Lung (tissue), 12 donors: Measurements from ENCODE around the gene GDF7. TPM values are rescaled to one million over a fixed set of nuclear protein-coding genes. Genes with fewer than 3 reads are reported as not detected.

Source experiments
- ATAC-seq: fragments of 200-7000 bp; cut with Tn5 transposase; one replicate; pipeline ENCODE4 v1.9.1; 2020; ENCODE audit warnings: moderate number of reproducible peaks; ENCODE audit not compliant: insufficient read depth, low FRiP score
- DNase-seq, 3 donors: peaks; one replicate each; pipeline ENCODE4 v3.0.0-alpha.2; 2013 to 2017
- H3K27ac ChIP-seq, 2 donors: one replicate each; pipeline ENCODE4 v1.5.1; 2013; ENCODE audit warnings: mild to moderate bottlenecking in 2 of 2, moderate library complexity in 2 of 2, control low read depth in 1 of 2, inconsistent platforms in 1 of 2, low read depth in 1 of 2, low read length in 1 of 2
- H3K27me3 ChIP-seq, 3 donors: one replicate each; pipeline ENCODE4 v1.5.1; 2013; ENCODE audit warnings: low read length in 2 of 3; ENCODE audit not compliant: control insufficient read depth in 3 of 3, insufficient read depth in 3 of 3
- H3K36me3 ChIP-seq, 4 donors: one replicate each; pipeline ENCODE4 v1.5.1; 2013; ENCODE audit warnings: low read length in 4 of 4, mild to moderate bottlenecking in 1 of 4, moderate library complexity in 1 of 4; ENCODE audit not compliant: control insufficient read depth in 4 of 4, insufficient read depth in 4 of 4
- H3K4me1 ChIP-seq, 5 donors: one replicate each; pipeline ENCODE4 v1.5.1; 2013; ENCODE audit warnings: low read length in 5 of 5, mild to moderate bottlenecking in 2 of 5, moderate library complexity in 1 of 5; ENCODE audit not compliant: control insufficient read depth in 5 of 5, insufficient read depth in 5 of 5
- H3K4me3 ChIP-seq: one replicate; pipeline ENCODE4 v1.5.1; 2013; ENCODE audit warnings: mild to moderate bottlenecking, control low read depth, moderate library complexity
- H3K9ac ChIP-seq, 2 donors: one replicate each; pipeline ENCODE4 v1.5.1; 2013; ENCODE audit warnings: low read length in 2 of 2, control low read depth in 1 of 2; ENCODE audit not compliant: insufficient read depth in 1 of 2
- H3K9me3 ChIP-seq, 4 donors: one replicate each; pipeline ENCODE4 v1.5.1; 2013; ENCODE audit warnings: low read length in 3 of 4, mild to moderate bottlenecking in 1 of 4, moderate library complexity in 1 of 4; ENCODE audit not compliant: control insufficient read depth in 4 of 4, insufficient read depth in 3 of 4
- WGBS, 2 donors: extraction: QIAGEN DNeasy Blood & Tissue Kit; methylation state at CpG; one replicate each; pipeline ENCODE4 v1.1.7; 2013; 5-methylcytosine and 5-hydroxymethylcytosine counted together
- polyA plus RNA-seq, 2 donors: library from polyadenylated mRNA; stranded (reverse); fragments of 200-250 nt; gene quantifications; one replicate each; pipeline ENCODE4 v1.2.1, GENCODE V29; 2013
- total RNA-seq, 2 donors: library from RNA; depleted of rRNA in 1 of 2; stranded (reverse); fragments of >200 nt in 1 of 2; gene quantifications; one replicate each; pipeline ENCODE4 v1.2.1, GENCODE V29; 2014 to 2021
- TF ChIP-seq, protein P1 (sequence below): IDR thresholded peaks from 2 replicates; pipeline ENCODE4 v1.5.1; 2012; ENCODE audit warnings: mild to moderate bottlenecking; ENCODE audit errors: control extremely low read depth, extremely low read depth
- donor health status: control.
- donor health status: control.
- donor health status: Bipolar disorder and iron deficiency.
- donor health status: healthy.
- donor health status: DM: yes; HTN: yes; CAD: no.

GDF7 gene
- total and polyA plus RNA-seq, 4 donors = 0.10 to 0.54 (median 0.31) TPM

DNA sequence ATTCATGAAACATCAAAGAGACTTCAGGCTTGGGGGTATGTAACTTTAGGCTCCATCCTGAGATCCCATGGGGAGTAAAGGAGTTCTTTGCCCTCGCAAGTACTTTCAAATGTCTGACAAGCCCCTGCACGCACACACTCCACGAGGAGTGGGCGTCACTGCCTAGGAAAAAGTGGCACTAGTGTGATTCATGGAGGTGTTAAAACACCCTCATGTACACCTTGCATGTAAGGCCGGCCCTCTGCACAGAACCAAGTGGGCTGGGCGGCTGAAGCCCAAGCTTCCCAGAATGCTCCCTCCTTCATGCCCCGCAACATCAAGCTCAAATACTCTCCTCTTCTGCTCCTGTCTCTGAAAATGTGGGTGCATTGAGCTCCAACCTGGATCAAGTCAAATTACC is 23.9 kb upstream of the GDF7 start:
- H3K27ac ChIP-seq = no peak overlapping the region
- no peaks in the 10 kb centered on the region for H3K9me3 ChIP-seq
- H3K4me3 ChIP-seq = no peak overlapping the region
- no peak overlapping the region for H3K9ac ChIP-seq
- H3K27me3 ChIP-seq = no peaks in the 10 kb centered on the region
- WGBS, 2 donors = 94 to 97% methylated on average over 7 of the region's 7 CpGs
- ATAC-seq = no peak
- H3K4me1 ChIP-seq = peaks cover 0 to 7% (median 3%) of the 10 kb centered on the region in 5 donors
- DNase-seq = no peak
- TF ChIP-seq, protein P1, sequence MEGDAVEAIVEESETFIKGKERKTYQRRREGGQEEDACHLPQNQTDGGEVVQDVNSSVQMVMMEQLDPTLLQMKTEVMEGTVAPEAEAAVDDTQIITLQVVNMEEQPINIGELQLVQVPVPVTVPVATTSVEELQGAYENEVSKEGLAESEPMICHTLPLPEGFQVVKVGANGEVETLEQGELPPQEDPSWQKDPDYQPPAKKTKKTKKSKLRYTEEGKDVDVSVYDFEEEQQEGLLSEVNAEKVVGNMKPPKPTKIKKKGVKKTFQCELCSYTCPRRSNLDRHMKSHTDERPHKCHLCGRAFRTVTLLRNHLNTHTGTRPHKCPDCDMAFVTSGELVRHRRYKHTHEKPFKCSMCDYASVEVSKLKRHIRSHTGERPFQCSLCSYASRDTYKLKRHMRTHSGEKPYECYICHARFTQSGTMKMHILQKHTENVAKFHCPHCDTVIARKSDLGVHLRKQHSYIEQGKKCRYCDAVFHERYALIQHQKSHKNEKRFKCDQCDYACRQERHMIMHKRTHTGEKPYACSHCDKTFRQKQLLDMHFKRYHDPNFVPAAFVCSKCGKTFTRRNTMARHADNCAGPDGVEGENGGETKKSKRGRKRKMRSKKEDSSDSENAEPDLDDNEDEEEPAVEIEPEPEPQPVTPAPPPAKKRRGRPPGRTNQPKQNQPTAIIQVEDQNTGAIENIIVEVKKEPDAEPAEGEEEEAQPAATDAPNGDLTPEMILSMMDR = no peak
- peaks cover 0 to 58% (median 1%) of the 10 kb centered on the region in 4 donors for H3K36me3 ChIP-seq

DNA sequence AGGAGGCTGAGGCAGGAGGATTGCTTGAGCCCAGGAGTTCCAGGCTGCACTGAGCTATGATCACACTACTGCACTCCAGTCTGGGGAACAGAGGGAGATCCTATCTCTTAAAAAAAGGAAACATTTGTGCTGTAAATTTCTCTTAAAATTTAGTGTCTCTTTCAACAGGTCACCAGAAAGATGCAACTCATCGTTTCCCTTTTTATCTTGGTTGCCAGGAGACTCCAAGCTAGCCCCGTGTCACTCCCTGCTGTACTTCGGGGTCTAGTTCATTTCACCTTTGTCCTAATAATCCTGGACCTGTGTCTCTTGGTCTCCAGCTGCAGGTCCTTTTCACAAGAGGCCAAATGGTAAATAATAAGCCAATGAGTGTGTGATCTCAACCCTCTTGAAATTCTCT is 23.1 kb upstream of the GDF7 start:
- Histone ChIP-seq H3K4me3 (no peak overlapping the region), H3K27me3 (no peaks in the 10 kb centered on the region), H3K9me3 (no peaks in the 10 kb centered on the region), H3K9ac (no peak overlapping the region), H3K27ac (no peak overlapping the region), H3K4me1 (peaks cover 0 to 14% (median 3%) of the 10 kb centered on the region in 5 donors), H3K36me3 (peaks cover 0 to 51% (median 1%) of the 10 kb centered on the region in 4 donors)
- DNase-seq = no peak
- 44 to 52% methylated on average over 3 of the region's 3 CpGs for WGBS, 2 donors
- no peak for ATAC-seq
- TF ChIP-seq, protein P1 = no peak

DNA sequence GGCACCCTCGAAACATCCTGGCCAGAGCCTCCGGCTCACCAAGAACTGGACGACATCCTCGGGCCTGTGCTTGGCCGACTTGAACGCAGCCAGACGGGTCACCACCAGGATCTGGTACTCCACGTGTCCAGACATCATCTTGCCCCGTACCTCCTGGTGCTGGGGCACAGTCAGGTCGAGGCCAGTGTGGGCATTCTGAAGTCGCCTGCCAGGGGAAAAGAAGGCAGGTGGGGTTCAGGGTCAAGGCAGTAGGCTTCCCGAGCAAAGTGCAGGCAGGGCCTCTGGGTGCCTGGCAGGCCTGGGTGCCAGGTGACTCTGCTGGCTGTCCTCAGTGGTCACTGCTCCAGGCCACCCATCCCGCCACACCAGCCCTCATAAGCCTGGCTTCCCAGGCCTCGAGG is 21.6 kb upstream of the GDF7 start:
- no peak overlapping the region for H3K27ac ChIP-seq
- peaks cover 0 to 44% (median 1%) of the 10 kb centered on the region in 4 donors for H3K36me3 ChIP-seq
- 96 to 99% methylated on average over 14 of the region's 14 CpGs for WGBS, 2 donors
- H3K4me3 ChIP-seq = no peak overlapping the region
- DNase-seq (no peak), ATAC-seq (no peak)
- no peaks in the 10 kb centered on the region for H3K27me3 ChIP-seq
- TF ChIP-seq, protein P1 = no peak
- H3K9me3 ChIP-seq = no peaks in the 10 kb centered on the region
- H3K4me1 ChIP-seq = peaks cover 3 to 24% (median 7%) of the 10 kb centered on the region in 5 donors
- H3K9ac ChIP-seq = no peak overlapping the region

DNA sequence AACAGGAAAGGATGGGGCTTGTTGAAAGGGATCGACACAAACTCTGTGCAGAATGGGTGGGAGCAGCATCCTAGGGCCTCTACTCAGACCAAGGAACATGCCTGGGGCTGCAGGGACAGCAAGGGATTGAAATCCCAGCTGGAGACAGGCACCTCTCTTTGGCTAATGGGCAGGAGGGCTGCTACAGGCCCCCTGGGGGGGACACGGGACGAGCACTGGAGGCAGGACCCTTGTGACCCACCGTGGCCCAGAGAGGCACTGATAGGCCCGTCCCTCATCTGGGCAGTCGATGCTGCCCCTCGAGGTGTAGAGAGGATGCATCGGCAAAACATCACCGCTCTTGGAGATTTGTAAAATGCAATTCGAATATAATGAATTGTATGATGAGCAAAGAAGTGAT is 21.2 kb upstream of the GDF7 start:
- Histone ChIP-seq H3K4me3 (no peak overlapping the region), H3K4me1 (peaks cover 3 to 24% (median 7%) of the 10 kb centered on the region in 5 donors), H3K9me3 (no peaks in the 10 kb centered on the region), H3K27ac (no peak overlapping the region), H3K36me3 (peaks cover 0 to 39% (median 1%) of the 10 kb centered on the region in 4 donors), H3K9ac (no peak overlapping the region), H3K27me3 (no peaks in the 10 kb centered on the region)
- ATAC-seq (no peak), DNase-seq (no peak)
- WGBS, 2 donors = 93% methylated on average over 10 of the region's 10 CpGs
- TF ChIP-seq, protein P1 = no peak
